Endothelial cell of umbilical vein (primary cell): ENCODE measurements around the gene MAST4. TPM values are rescaled to one million over a fixed set of nuclear protein-coding genes. Genes with fewer than 3 reads are reported as not detected.

Experiments used
- BruUV-seq: library from RNA; stranded (reverse); fragments of 400-500 nt; replicated peaks from 2 replicates; lab custom pipeline; 2021; lab: Mats Ljungman, UMichigan
- CTCF ChIA-PET: fragments of 300-600, 350-600 bp; sonication (Branson Sonifier 250); formaldehyde crosslinking; loops from one replicate; lab custom pipeline; 2021; ENCODE audit warnings: antibody characterized with exemption, inconsistent platforms; lab: Charles Lee
- POLR2A ChIA-PET: fragments of 300-600, 350-600 bp; sonication (Branson Sonifier 250); formaldehyde crosslinking; loops from one replicate; lab custom pipeline; 2021; ENCODE audit warnings: antibody characterized with exemption, inconsistent platforms; lab: Charles Lee
- DNase-seq: peaks from one replicate; pipeline ENCODE4 v3.0.0-alpha.2; 2011; ENCODE audit warnings: low read depth, low spot score
- FAIRE-seq: peaks from 2 replicates; lab custom pipeline; 2011; peaks lifted over from hg19 to GRCh38; lab: Jason Lieb, UNC
- H2AFZ ChIP-seq: 2 replicates; pipeline ENCODE4 v1.6.0; 2012; ENCODE audit warnings: low read depth, low read length, control low read depth, inconsistent platforms
- H3K27ac ChIP-seq: 2 replicates; pipeline ENCODE4 v1.5.1; 2011; ENCODE audit warnings: low read depth, mild to moderate bottlenecking, control low read depth, low read length, moderate library complexity; ENCODE audit not compliant: insufficient read depth
- H3K27me3 ChIP-seq, 2 experiments: 2 replicates each; pipeline versions ENCODE4 v1.6.0 to v1.6.1; 2011; ENCODE audit warnings: low read length in 2 of 2, mixed read lengths in 1 of 2; ENCODE audit not compliant: control insufficient read depth in 2 of 2, insufficient read depth in 2 of 2
- H3K36me3 ChIP-seq, 2 experiments: 2 replicates in 1 of 2; 3 replicates in 1 of 2; pipeline ENCODE4 v1.5.1; 2011; ENCODE audit warnings: low read length in 2 of 2, mild to moderate bottlenecking in 1 of 2, moderate library complexity in 1 of 2; ENCODE audit not compliant: control insufficient read depth in 2 of 2, insufficient read depth in 2 of 2; ENCODE audit errors: extremely low read depth in 1 of 2
- H3K4me1 ChIP-seq: 3 replicates; pipeline ENCODE4 v1.5.1; 2011; ENCODE audit warnings: mild to moderate bottlenecking, low read length; ENCODE audit not compliant: control insufficient read depth, insufficient read depth; ENCODE audit errors: extremely low read depth
- H3K4me2 ChIP-seq: 2 replicates; pipeline ENCODE4 v1.6.1; 2011; ENCODE audit warnings: low read length, control low read depth, mixed read lengths; ENCODE audit not compliant: insufficient read depth
- H3K4me3 ChIP-seq, 3 experiments: fragments of 200-600 bp in 1 of 3; sonication (generic), shearing (Covaris generic) in 1 of 3; replicated peaks in 1 of 3; 2 replicates each; pipeline ENCODE4 v1.5.1; 2011 to 2016; ENCODE audit warnings: control low read depth in 3 of 3, low read length in 3 of 3, mild to moderate bottlenecking in 2 of 3, inconsistent platforms in 1 of 3, low read depth in 1 of 3, moderate library complexity in 1 of 3; ENCODE audit not compliant: insufficient read depth in 1 of 3
- H3K79me2 ChIP-seq: 2 replicates; pipeline ENCODE4 v1.6.0; 2012; ENCODE audit warnings: low read length, inconsistent platforms; ENCODE audit not compliant: control insufficient read depth, insufficient read depth
- H3K9ac ChIP-seq: replicated peaks from 2 replicates; pipeline ENCODE3; 2011; ENCODE audit warnings: low read length, control low read depth; ENCODE audit not compliant: insufficient read depth; ENCODE audit errors: extremely low read depth
- H3K9me1 ChIP-seq: replicated peaks from 3 replicates; pipeline ENCODE4 v1.6.0; 2011; ENCODE audit warnings: mild to moderate bottlenecking, low read length; ENCODE audit not compliant: control insufficient read depth, insufficient read depth; ENCODE audit errors: extremely low read depth
- H3K9me3 ChIP-seq: replicated peaks from 2 replicates; pipeline ENCODE4 v1.5.1; 2012; ENCODE audit warnings: low read length, inconsistent platforms; ENCODE audit not compliant: control insufficient read depth, insufficient read depth
- H4K20me1 ChIP-seq: replicated peaks from 2 replicates; pipeline ENCODE3; 2011; ENCODE audit warnings: mild to moderate bottlenecking, low read length; ENCODE audit not compliant: control insufficient read depth, insufficient read depth; ENCODE audit errors: extremely low read depth
- CTCF ChIP-seq, 2 donors: IDR thresholded peaks; 1 replicate in 1 of 2; 2 replicates in 1 of 2; pipeline ENCODE4 v1.5.1; 2011; ENCODE audit warnings: low read length in 2 of 2, mild to moderate bottlenecking in 2 of 2, moderate library complexity in 2 of 2, control low read depth in 1 of 2, inconsistent platforms in 1 of 2, low read depth in 1 of 2; ENCODE audit not compliant: insufficient read depth in 1 of 2; ENCODE audit errors: extremely low read depth in 1 of 2
- EZH2 ChIP-seq: IDR thresholded peaks from 2 replicates; pipeline ENCODE4 v1.6.1; 2012; ENCODE audit warnings: borderline replicate concordance, low read depth, mild to moderate bottlenecking, moderate library complexity, low read length, inconsistent platforms; ENCODE audit not compliant: severe bottlenecking
- FOS ChIP-seq: IDR thresholded peaks from 2 replicates; pipeline ENCODE4 v1.6.1; 2011; ENCODE audit warnings: mild to moderate bottlenecking, low read length, moderate library complexity, borderline replicate concordance; ENCODE audit not compliant: insufficient read depth
- GATA2 ChIP-seq: IDR thresholded peaks from 2 replicates; pipeline ENCODE4 v1.7.0; 2011; ENCODE audit warnings: low read depth, mild to moderate bottlenecking, moderate library complexity, mixed read lengths, low read length; ENCODE audit not compliant: insufficient read length, insufficient read depth
- JUN ChIP-seq: IDR thresholded peaks from 2 replicates; pipeline ENCODE4 v1.6.1; 2011; ENCODE audit warnings: borderline replicate concordance, low read depth; ENCODE audit not compliant: insufficient read length, insufficient read depth
- MAX ChIP-seq: IDR thresholded peaks from 2 replicates; pipeline ENCODE4 v1.6.1; 2011; ENCODE audit not compliant: insufficient read depth, insufficient read length
- MYC ChIP-seq: IDR thresholded peaks from one replicate; pipeline ENCODE4 v1.6.1; 2011; ENCODE audit warnings: mild to moderate bottlenecking, low read depth, low read length
- POLR2A ChIP-seq: IDR thresholded peaks from 2 replicates; pipeline ENCODE4 v1.6.1; 2012; ENCODE audit warnings: low read depth, mild to moderate bottlenecking, control low read depth, low read length
- POLR2AphosphoS5 ChIP-seq: IDR thresholded peaks from 2 replicates; pipeline ENCODE4 v1.6.1; 2012; ENCODE audit warnings: low read depth, mild to moderate bottlenecking, control low read depth, low read length, moderate library complexity; ENCODE audit not compliant: insufficient read depth
- dilution Hi-C: fragments of 300-500 bp; cut with MboI; formaldehyde crosslinking; loops from one replicate; pipeline ENCODE4 v1.15.0; 2019; ENCODE audit warnings: low sequenced_read_pairs; ENCODE audit not compliant: extremely low pct_ligation_motif_present
- intact Hi-C: fragments of 100-400 bp; cut with micrococcal nuclease; formaldehyde crosslinking; loops from one replicate; pipeline ENCODE4 v1.10.0; 2022
- polyA plus RNA-seq, 4 experiments: library from polyadenylated mRNA; depleted of rRNA in 3 of 4; stranded (reverse) in 3 of 4; unstranded in 1 of 4; fragments of >200 nt; gene quantifications; 2 replicates each; pipeline versions ENCODE4 v1.2.1 to v1.2.3, GENCODE V29; 2011 to 2012; ENCODE audit warnings: missing spikeins in 1 of 4
- total RNA-seq: library from RNA; stranded (reverse); gene quantifications from 2 replicates; pipeline ENCODE4 v1.2.3, GENCODE V29; 2021

Gene MAST4
- total and polyA plus RNA-seq, 2 donors (not counting 3 experiments of a cell fraction or from before 2014, with no cell fraction given) = 40.2 to 116 TPM

GRCh38 chr5:67166460-67167285 is 570.5 kb downstream of the MAST4 start:
- ChIA-PET POLR2A (no interaction called here), CTCF (interaction anchor here (0.7 to 9.5 kb wide), 19 partner anchors 8 to 1105 kb away, joined by 3 to 126 read pairs (median 4); no protein-coding TSS in a partner anchor)
- Histone ChIP-seq H3K9me1 (no peaks in the 10 kb centered on the region), H3K4me1 (peaks cover 8% of the 10 kb centered on the region), H3K27ac (peak overlapping the region; percentile 42), H3K27me3 (no peaks in the 10 kb centered on the region), H3K4me3 (no peak overlapping the region), H3K36me3 (peaks cover 30 to 38% of the 10 kb centered on the region in 2 experiments), H3K9me3 (no peaks in the 10 kb centered on the region), H4K20me1 (no peaks in the 10 kb centered on the region), H3K9ac (peak overlapping the region; percentile 24), H3K4me2 (peak overlapping the region; percentile 4), H3K79me2 (no peaks in the 10 kb centered on the region), H2AFZ (peak overlapping the region; percentile 69)
- intact Hi-C loops (loop anchor here (1.0 kb wide), 3 partner anchors 43 to 1106 kb away; no protein-coding TSS in a partner anchor), dilution Hi-C loops (loop anchor here (25.0 kb wide), 1 partner anchor 1096 kb away; no protein-coding TSS in a partner anchor)
- TF ChIP-seq FOS = no peak
- TF ChIP-seq POLR2AphosphoS5 = no peak
- no peak for TF ChIP-seq EZH2
- TF ChIP-seq JUN = no peak
- no peak for TF ChIP-seq MYC
- TF ChIP-seq CTCF (IDR thresholded peaks at IDR 0.05; ENCODE audit: extremely low read depth in 1 of 2, insufficient read depth in 1 of 2, low read depth in 1 of 2, low read length in 2 of 2) = no peak
- TF ChIP-seq POLR2A = no peak
- TF ChIP-seq MAX = no peak
- TF ChIP-seq GATA2 = no peak
- DNase-seq (no peak), FAIRE-seq (no peak)
- TSS peak; percentile 1 for BruUV-seq
